Lung (tissue), 12 donors: ENCODE measurements around the gene TMCO6. TPM values are rescaled to one million over a fixed set of nuclear protein-coding genes. Genes with fewer than 3 reads are reported as not detected.
"Not testable (repeated sequence)": the region's sequence is repeated elsewhere in the genome, so short reads cannot be mapped to it uniquely, and the experiment has no call there.

ENCODE experiments used
- ATAC-seq: fragments of 200-7000 bp; cut with Tn5 transposase; one replicate; pipeline ENCODE4 v1.9.1; 2020; ENCODE audit warnings: moderate number of reproducible peaks; ENCODE audit not compliant: insufficient read depth, low FRiP score
- DNase-seq, 3 donors: peaks; one replicate each; pipeline ENCODE4 v3.0.0-alpha.2; 2013 to 2017
- H3K27ac ChIP-seq, 2 donors: one replicate each; pipeline ENCODE4 v1.5.1; 2013; ENCODE audit warnings: mild to moderate bottlenecking in 2 of 2, moderate library complexity in 2 of 2, control low read depth in 1 of 2, inconsistent platforms in 1 of 2, low read depth in 1 of 2, low read length in 1 of 2
- H3K27me3 ChIP-seq, 3 donors: one replicate each; pipeline ENCODE4 v1.5.1; 2013; ENCODE audit warnings: low read length in 2 of 3; ENCODE audit not compliant: control insufficient read depth in 3 of 3, insufficient read depth in 3 of 3
- H3K36me3 ChIP-seq, 4 donors: one replicate each; pipeline ENCODE4 v1.5.1; 2013; ENCODE audit warnings: low read length in 4 of 4, mild to moderate bottlenecking in 1 of 4, moderate library complexity in 1 of 4; ENCODE audit not compliant: control insufficient read depth in 4 of 4, insufficient read depth in 4 of 4
- H3K4me1 ChIP-seq, 5 donors: one replicate each; pipeline ENCODE4 v1.5.1; 2013; ENCODE audit warnings: low read length in 5 of 5, mild to moderate bottlenecking in 2 of 5, moderate library complexity in 1 of 5; ENCODE audit not compliant: control insufficient read depth in 5 of 5, insufficient read depth in 5 of 5
- H3K4me3 ChIP-seq: one replicate; pipeline ENCODE4 v1.5.1; 2013; ENCODE audit warnings: mild to moderate bottlenecking, control low read depth, moderate library complexity
- H3K9ac ChIP-seq, 2 donors: one replicate each; pipeline ENCODE4 v1.5.1; 2013; ENCODE audit warnings: low read length in 2 of 2, control low read depth in 1 of 2; ENCODE audit not compliant: insufficient read depth in 1 of 2
- H3K9me3 ChIP-seq, 4 donors: one replicate each; pipeline ENCODE4 v1.5.1; 2013; ENCODE audit warnings: low read length in 3 of 4, mild to moderate bottlenecking in 1 of 4, moderate library complexity in 1 of 4; ENCODE audit not compliant: control insufficient read depth in 4 of 4, insufficient read depth in 3 of 4
- WGBS, 2 donors: extraction: QIAGEN DNeasy Blood & Tissue Kit; methylation state at CpG; one replicate each; pipeline ENCODE4 v1.1.7; 2013; 5-methylcytosine and 5-hydroxymethylcytosine counted together
- polyA plus RNA-seq, 2 donors: library from polyadenylated mRNA; stranded (reverse); fragments of 200-250 nt; gene quantifications; one replicate each; pipeline ENCODE4 v1.2.1, GENCODE V29; 2013
- total RNA-seq, 2 donors: library from RNA; depleted of rRNA in 1 of 2; stranded (reverse); fragments of >200 nt in 1 of 2; gene quantifications; one replicate each; pipeline ENCODE4 v1.2.1, GENCODE V29; 2014 to 2021
- TF ChIP-seq, protein P1 (sequence below): IDR thresholded peaks from 2 replicates; pipeline ENCODE4 v1.5.1; 2012; ENCODE audit warnings: mild to moderate bottlenecking; ENCODE audit errors: control extremely low read depth, extremely low read depth
- donor health status: control.
- donor health status: control.
- donor health status: Bipolar disorder and iron deficiency.
- donor health status: healthy.
- donor health status: DM: yes; HTN: yes; CAD: no.

The TMCO6 gene
- total and polyA plus RNA-seq, 4 donors = 9.0 to 25.8 (median 14.1) TPM

DNA sequence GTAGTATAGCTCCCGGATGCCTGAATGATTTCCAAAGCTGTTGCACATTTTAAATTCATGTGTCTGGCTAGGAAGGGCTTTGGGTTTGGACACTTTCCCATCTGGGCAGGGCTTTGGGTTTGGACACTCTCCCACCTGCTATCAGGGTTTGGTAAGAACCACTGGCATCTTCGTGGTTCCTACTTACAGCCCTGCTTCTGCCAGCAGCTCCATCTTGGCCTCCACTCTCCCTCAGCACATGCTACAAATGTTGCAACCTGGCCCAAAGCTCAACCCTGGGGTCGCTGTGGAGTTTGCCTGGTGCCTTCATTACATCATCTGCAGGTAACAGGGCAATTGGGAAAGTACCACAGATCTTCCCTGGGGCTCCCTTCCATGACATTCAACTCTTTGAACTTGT, 3.5 kb downstream of the TMCO6 start:
- no peak overlapping the region for H3K9ac ChIP-seq
- no peak overlapping the region for H3K4me3 ChIP-seq
- H3K4me1 ChIP-seq = peaks cover 3 to 20% (median 8%) of the 10 kb centered on the region in 5 donors
- DNase-seq = no peak
- WGBS, 2 donors = 61 to 66% methylated on average over 3 of the region's 3 CpGs
- TF ChIP-seq, protein P1, sequence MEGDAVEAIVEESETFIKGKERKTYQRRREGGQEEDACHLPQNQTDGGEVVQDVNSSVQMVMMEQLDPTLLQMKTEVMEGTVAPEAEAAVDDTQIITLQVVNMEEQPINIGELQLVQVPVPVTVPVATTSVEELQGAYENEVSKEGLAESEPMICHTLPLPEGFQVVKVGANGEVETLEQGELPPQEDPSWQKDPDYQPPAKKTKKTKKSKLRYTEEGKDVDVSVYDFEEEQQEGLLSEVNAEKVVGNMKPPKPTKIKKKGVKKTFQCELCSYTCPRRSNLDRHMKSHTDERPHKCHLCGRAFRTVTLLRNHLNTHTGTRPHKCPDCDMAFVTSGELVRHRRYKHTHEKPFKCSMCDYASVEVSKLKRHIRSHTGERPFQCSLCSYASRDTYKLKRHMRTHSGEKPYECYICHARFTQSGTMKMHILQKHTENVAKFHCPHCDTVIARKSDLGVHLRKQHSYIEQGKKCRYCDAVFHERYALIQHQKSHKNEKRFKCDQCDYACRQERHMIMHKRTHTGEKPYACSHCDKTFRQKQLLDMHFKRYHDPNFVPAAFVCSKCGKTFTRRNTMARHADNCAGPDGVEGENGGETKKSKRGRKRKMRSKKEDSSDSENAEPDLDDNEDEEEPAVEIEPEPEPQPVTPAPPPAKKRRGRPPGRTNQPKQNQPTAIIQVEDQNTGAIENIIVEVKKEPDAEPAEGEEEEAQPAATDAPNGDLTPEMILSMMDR = no peak
- H3K9me3 ChIP-seq = no peaks in the 10 kb centered on the region
- peaks cover 0 to 26% (median 23%) of the 10 kb centered on the region in 4 donors for H3K36me3 ChIP-seq
- no peaks in the 10 kb centered on the region for H3K27me3 ChIP-seq
- no peak for ATAC-seq
- H3K27ac ChIP-seq = no peak overlapping the region

DNA sequence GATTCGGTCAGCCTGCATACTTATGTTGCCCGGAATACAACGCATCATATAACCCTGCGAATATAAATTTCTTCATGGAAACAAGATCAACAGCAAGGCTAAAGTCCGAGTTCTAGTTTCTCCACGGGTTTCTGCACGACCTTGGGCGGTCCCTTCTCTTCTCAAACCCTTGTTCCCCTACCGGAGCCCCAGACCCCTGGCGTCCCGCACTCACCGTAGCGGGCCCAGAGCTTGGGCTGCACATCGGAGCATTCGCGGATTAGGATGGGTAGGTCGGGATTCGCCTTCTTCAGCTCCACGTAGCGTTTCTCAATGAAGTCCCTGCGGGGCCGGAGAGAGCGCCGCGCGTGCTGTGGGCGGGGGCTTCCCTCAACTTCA, 7.8 kb downstream of the TMCO6 start:
- Histone ChIP-seq H3K27me3 (no peaks in the 10 kb centered on the region), H3K9me3 (no peaks in the 10 kb centered on the region), H3K4me1 (peaks cover 0 to 15% (median 5%) of the 10 kb centered on the region in 5 donors), H3K9ac (peak overlapping the region in 1 of 2 donors; percentile 61), H3K36me3 (peaks cover 5 to 41% (median 32%) of the 10 kb centered on the region in 4 donors), H3K4me3 (peak overlapping the region; percentile 92), H3K27ac (peak overlapping the region; percentile 88 to 95)
- TF ChIP-seq, protein P1 = no peak
- 0 to 1% methylated on average over 27 of the region's 27 CpGs for WGBS, 2 donors
- DNase-seq (no peak), ATAC-seq (peak; percentile 3)

DNA sequence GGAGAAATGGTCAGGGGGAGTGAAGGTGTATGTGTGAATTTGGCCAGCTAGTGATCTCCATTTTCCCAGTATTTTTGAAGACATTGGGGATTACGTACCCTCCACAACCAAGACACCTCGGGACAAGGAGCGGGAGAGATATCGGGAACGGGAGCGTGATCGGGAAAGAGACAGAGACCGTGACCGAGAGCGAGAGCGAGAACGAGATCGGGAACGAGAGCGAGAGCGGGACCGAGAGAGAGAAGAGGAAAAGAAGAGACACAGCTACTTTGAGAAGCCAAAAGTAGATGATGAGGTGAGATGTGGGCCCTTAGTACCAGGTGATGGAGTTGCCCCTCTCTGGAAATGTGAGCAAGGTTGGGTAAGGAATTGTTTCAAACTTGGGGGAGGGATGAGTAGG, 19.6 kb downstream of the TMCO6 start:
- Histone ChIP-seq H3K27me3 (no peaks in the 10 kb centered on the region), H3K4me3 (no peak overlapping the region), H3K9me3 (no peaks in the 10 kb centered on the region), H3K36me3 (peaks cover 51 to 64% (median 55%) of the 10 kb centered on the region in 4 donors), H3K9ac (no peak overlapping the region), H3K27ac (no peak overlapping the region), H3K4me1 (peaks cover 0 to 2% (median 0%) of the 10 kb centered on the region in 5 donors)
- ATAC-seq = no peak
- TF ChIP-seq, protein P1 = no peak
- DNase-seq = no peak
- WGBS, 2 donors = 97 to 98% methylated on average over 17 of the region's 17 CpGs

DNA sequence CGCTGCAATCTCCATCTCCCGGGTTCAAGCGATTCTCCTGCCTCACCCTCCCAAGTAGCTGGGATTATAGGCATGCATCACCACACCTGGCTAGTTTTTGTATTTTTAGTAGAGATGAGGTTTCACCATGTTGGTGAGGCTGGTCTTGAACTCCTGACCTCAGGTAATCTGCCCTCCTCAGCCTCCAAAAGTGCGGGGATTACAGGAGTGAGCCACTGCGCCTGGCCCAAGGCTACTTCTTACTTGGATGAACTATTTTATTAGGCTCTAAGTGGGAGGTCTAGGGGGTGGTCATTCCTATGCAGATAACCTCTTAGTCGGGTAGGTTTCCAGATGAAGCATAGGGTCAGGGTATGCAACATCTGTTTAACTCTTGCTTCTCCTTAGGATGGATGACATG, 21.1 kb downstream of the TMCO6 start:
- peaks cover 36 to 58% (median 48%) of the 10 kb centered on the region in 4 donors for H3K36me3 ChIP-seq
- not testable (repeated sequence) for DNase-seq, H3K27ac ChIP-seq, H3K4me3 ChIP-seq, H3K27me3 ChIP-seq, H3K9ac ChIP-seq, H3K9me3 ChIP-seq, H3K4me1 ChIP-seq, ATAC-seq
- 89 to 90% methylated on average over 6 of the region's 6 CpGs for WGBS, 2 donors
